Measurements from ENCODE around the gene ARHGEF33.

DNA sequence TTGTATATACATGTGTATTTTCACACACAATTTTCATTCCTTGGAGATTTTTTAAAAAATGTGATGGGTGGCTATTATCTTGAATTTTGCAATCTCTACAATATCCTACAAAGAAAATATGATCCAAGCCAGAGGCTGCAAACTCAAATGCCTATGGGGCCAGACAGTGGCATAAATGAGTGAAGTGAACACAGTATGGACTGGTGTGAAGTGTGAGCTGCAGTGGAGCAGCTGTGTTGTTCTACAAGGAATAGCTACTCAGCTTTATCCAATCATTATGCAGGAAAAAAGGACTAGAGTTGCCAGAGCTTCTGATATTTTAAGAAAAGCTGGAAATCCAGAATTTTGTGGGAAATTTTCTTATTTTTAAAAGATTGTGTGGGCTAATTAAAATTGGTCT lies 62.1 kb downstream of the ARHGEF33 start:
- no peak for TF ChIP-seq CTCF (conservative IDR thresholded peaks at IDR 0.05; ENCODE audit: low read length)
- no peak for TF ChIP-seq EZH2phosphoT487 (IDR thresholded peaks at IDR 0.05; ENCODE audit: borderline replicate concordance, low read depth, low read length)
